ENCODE measurements around the gene FANK1.

DNA sequence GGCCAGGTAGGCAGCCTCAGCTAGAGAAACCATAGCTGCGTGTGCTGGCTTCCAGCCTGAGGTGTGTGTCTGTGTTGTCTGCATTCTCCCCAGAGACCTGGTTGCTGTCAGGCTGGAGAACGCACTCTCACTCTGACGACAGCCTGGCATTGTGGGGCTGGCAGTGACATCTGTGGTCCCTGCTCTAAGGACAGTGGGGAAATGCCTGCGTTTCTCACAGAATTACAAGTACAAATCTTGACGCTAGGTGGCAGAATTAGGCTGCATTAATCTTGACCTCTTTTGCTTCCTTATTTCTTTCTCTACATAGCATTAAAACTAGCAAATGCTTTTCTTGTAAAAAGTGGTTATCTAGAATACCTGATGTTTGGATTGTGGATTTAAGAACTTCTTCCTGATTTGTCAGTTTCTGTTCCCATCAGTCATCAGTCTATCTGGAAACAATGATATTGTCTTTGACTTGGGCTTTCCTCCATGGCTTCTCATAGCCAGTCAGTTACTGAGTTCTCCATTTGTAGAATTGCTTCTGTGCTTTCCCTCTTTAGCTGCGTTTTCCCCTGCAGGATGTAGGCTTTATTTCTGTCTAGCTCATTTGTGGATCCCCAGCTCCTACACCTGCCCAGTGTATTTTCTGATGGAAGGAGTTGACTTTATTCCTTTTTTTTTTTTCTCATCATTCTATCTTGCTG is 86.0 kb downstream of the FANK1 start:
- TF ChIP-seq, protein P1, sequence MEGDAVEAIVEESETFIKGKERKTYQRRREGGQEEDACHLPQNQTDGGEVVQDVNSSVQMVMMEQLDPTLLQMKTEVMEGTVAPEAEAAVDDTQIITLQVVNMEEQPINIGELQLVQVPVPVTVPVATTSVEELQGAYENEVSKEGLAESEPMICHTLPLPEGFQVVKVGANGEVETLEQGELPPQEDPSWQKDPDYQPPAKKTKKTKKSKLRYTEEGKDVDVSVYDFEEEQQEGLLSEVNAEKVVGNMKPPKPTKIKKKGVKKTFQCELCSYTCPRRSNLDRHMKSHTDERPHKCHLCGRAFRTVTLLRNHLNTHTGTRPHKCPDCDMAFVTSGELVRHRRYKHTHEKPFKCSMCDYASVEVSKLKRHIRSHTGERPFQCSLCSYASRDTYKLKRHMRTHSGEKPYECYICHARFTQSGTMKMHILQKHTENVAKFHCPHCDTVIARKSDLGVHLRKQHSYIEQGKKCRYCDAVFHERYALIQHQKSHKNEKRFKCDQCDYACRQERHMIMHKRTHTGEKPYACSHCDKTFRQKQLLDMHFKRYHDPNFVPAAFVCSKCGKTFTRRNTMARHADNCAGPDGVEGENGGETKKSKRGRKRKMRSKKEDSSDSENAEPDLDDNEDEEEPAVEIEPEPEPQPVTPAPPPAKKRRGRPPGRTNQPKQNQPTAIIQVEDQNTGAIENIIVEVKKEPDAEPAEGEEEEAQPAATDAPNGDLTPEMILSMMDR (IDR thresholded peaks at IDR 0.05): peak; percentile 50 to 62 (median 53)
- no peak for TF ChIP-seq POLR2A (IDR thresholded peaks at IDR 0.05)
